22Rv1 (cell line): ENCODE measurements around the gene ALKBH6.

Experiments used
- CTCF ChIP-seq: fragments of 450-650 bp; IDR thresholded peaks from 2 replicates; pipeline ENCODE4 v1.5.1; 2017; ENCODE audit warnings: mild to moderate bottlenecking
- ZFX ChIP-seq: fragments of 450-650 bp; IDR thresholded peaks from 2 replicates; pipeline ENCODE4 v1.6.1; 2017; ENCODE audit warnings: antibody characterized with exemption, borderline replicate concordance

- no peak for TF ChIP-seq CTCF
- TF ChIP-seq ZFX, result no peak
Measured at GRCh38 chr19:35975608-35976214, 38.3 kb downstream of the ALKBH6 start.
